HCT116 (cell line): ENCODE measurements around the gene CPED1. TPM values are rescaled to one million over a fixed set of nuclear protein-coding genes. Genes with fewer than 3 reads are reported as not detected.

ENCODE experiments used
- ATAC-seq: fragments of 200-7000 bp; cut with Tn5 transposase; 2 replicates; pipeline ENCODE4 v1.9.1; 2020; ENCODE audit warnings: mild to moderate bottlenecking, moderate library complexity
- BruUV-seq: library from RNA; stranded (reverse); fragments of 400-500 nt; replicated peaks from 2 replicates; lab custom pipeline; 2021; lab: Mats Ljungman, UMichigan
- CTCF ChIA-PET: fragments of 300-600 bp; sonication (Branson Sonifier 250); formaldehyde crosslinking; loops from one replicate; lab custom pipeline; 2021; ENCODE audit warnings: antibody characterized with exemption; lab: Charles Lee
- POLR2A ChIA-PET: fragments of 300-600, 350-600 bp; sonication (Branson Sonifier 250); formaldehyde crosslinking; loops from one replicate; lab custom pipeline; 2021; ENCODE audit warnings: antibody characterized with exemption; lab: Charles Lee
- RAD21 ChIA-PET, 2 experiments: fragments of 300-600 bp; sonication (Branson Sonifier 250); formaldehyde crosslinking; loops; one replicate each; lab custom pipeline; 2023; ENCODE audit warnings: low total read pairs in 2 of 2; ENCODE audit not compliant: uncharacterized antibody in 2 of 2, unreplicated experiment in 2 of 2, low non-redundant PET in 1 of 2; lab: Charles Lee
- DNase-seq: peaks from one replicate; pipeline ENCODE4 v3.0.0-alpha.2; 2010; ENCODE audit warnings: low read depth, low spot score
- H2AFZ ChIP-seq: fragments of 200-600 bp; shearing (Covaris generic), sonication (generic); 2 replicates; pipeline ENCODE4 v1.6.1; 2017; ENCODE audit warnings: low read depth, mixed run types, mixed read lengths, antibody characterized with exemption, low read length; ENCODE audit not compliant: poor library complexity, severe bottlenecking
- H3K27ac ChIP-seq: 2 replicates; pipeline ENCODE4 v1.5.1; 2012; ENCODE audit warnings: low read depth, low read length
- H3K27me3 ChIP-seq: fragments of 200-600 bp; sonication (generic); 2 replicates; pipeline ENCODE4 v1.6.1; 2016; ENCODE audit warnings: mixed run types, low read length, mixed read lengths; ENCODE audit not compliant: insufficient read depth
- H3K36me3 ChIP-seq, 2 experiments: fragments of 200-500 bp in 1 of 2; fragments of 200-600 bp in 1 of 2; sonication (Bioruptor generic) in 1 of 2; sonication (generic) in 1 of 2; 2 replicates each; pipeline versions ENCODE4 v1.5.1 to v1.6.1; 2014 to 2016; ENCODE audit warnings: low read length in 2 of 2, inconsistent platforms in 1 of 2, mixed read lengths in 1 of 2, mixed run types in 1 of 2; ENCODE audit not compliant: insufficient read depth in 2 of 2, control insufficient read depth in 1 of 2
- H3K4me1 ChIP-seq, 2 experiments: fragments of 200-600 bp in 1 of 2; sonication (generic) in 1 of 2; 2 replicates each; pipeline versions ENCODE4 v1.5.1 to v1.6.1; 2012 to 2017; ENCODE audit warnings: low read length in 2 of 2, inconsistent platforms in 1 of 2, mild to moderate bottlenecking in 1 of 2, mixed read lengths in 1 of 2, mixed run types in 1 of 2, moderate library complexity in 1 of 2; ENCODE audit not compliant: insufficient read depth in 2 of 2, control insufficient read depth in 1 of 2
- H3K4me2 ChIP-seq: fragments of 200-600 bp; sonication (generic); 2 replicates; pipeline ENCODE4 v1.6.1; 2017; ENCODE audit warnings: mixed run types, low read length, mixed read lengths
- H3K4me3 ChIP-seq, 2 experiments: fragments of 200-600 bp in 1 of 2; sonication (generic) in 1 of 2; replicated peaks in 1 of 2; 2 replicates each; pipeline ENCODE4 v1.5.1; 2011 to 2016; ENCODE audit warnings: low read length in 2 of 2, control low read depth in 1 of 2, low read depth in 1 of 2, mild to moderate bottlenecking in 1 of 2, mixed read lengths in 1 of 2, mixed run types in 1 of 2
- H3K79me2 ChIP-seq: fragments of 200-600 bp; sonication (generic); 2 replicates; pipeline ENCODE4 v1.6.1; 2017; ENCODE audit warnings: mild to moderate bottlenecking, mixed run types, low read length, moderate library complexity, mixed read lengths; ENCODE audit not compliant: insufficient read depth
- H3K9ac ChIP-seq: fragments of 200-600 bp; sonication (generic); 2 replicates; pipeline ENCODE4 v1.6.1; 2016; ENCODE audit warnings: low read length, mixed read lengths
- H3K9me2 ChIP-seq: fragments of 200-600 bp; sonication (generic), shearing (Covaris generic); 2 replicates; pipeline ENCODE4 v1.6.1; 2017; ENCODE audit warnings: mixed run types, mild to moderate bottlenecking, moderate library complexity; ENCODE audit not compliant: insufficient read depth
- H3K9me3 ChIP-seq, 2 experiments: fragments of 200-500 bp in 1 of 2; fragments of 200-600 bp in 1 of 2; sonication (Bioruptor generic) in 1 of 2; sonication (generic) in 1 of 2; 2 replicates each; pipeline ENCODE4 v1.6.1; 2014 to 2017; ENCODE audit warnings: low read length in 2 of 2, mixed read lengths in 2 of 2, inconsistent platforms in 1 of 2, low read depth in 1 of 2, mild to moderate bottlenecking in 1 of 2, mixed run types in 1 of 2, moderate library complexity in 1 of 2; ENCODE audit not compliant: control insufficient read depth in 1 of 2, insufficient read depth in 1 of 2
- H4K20me1 ChIP-seq: fragments of 200-600 bp; sonication (generic), shearing (Covaris generic); 2 replicates; pipeline ENCODE4 v1.6.1; 2017; ENCODE audit warnings: mixed run types, mild to moderate bottlenecking, moderate library complexity; ENCODE audit not compliant: insufficient read depth
- CEBPB ChIP-seq: IDR thresholded peaks from 2 replicates; pipeline ENCODE4 v1.6.1; 2012; ENCODE audit warnings: low read depth
- EZH2 ChIP-seq: fragments of 200-600 bp; sonication (generic); IDR thresholded peaks from 2 replicates; pipeline ENCODE4 v1.6.1; 2017; ENCODE audit warnings: antibody characterized with exemption, mixed run types
- POLR2A ChIP-seq: IDR thresholded peaks from 2 replicates; pipeline ENCODE4 v1.7.0; 2011; ENCODE audit warnings: borderline replicate concordance; ENCODE audit not compliant: insufficient read depth, insufficient read length; ENCODE audit errors: extremely low read depth
- RAD21 ChIP-seq: IDR thresholded peaks from 2 replicates; pipeline ENCODE4 v1.6.1; 2012; ENCODE audit warnings: low read depth, mild to moderate bottlenecking
- SIN3A ChIP-seq: IDR thresholded peaks from 2 replicates; pipeline ENCODE4 v1.6.1; 2012; ENCODE audit warnings: low read depth
- TCF7L2 ChIP-seq: IDR thresholded peaks from 2 replicates; pipeline ENCODE4 v1.7.0; 2011; ENCODE audit warnings: borderline replicate concordance, inconsistent platforms; ENCODE audit not compliant: insufficient read depth, insufficient read length; ENCODE audit errors: extremely low read depth
- intact Hi-C: fragments of 100-400 bp; cut with micrococcal nuclease; formaldehyde crosslinking; loops from 2 replicates; pipeline ENCODE4 v1.10.0; 2022
- total RNA-seq: library from RNA; stranded (reverse); gene quantifications from one replicate; pipeline ENCODE4 v1.2.1, GENCODE V29; 2021; ENCODE audit not compliant: unreplicated experiment
- TF ChIP-seq, protein P1 (sequence below): IDR thresholded peaks from 2 replicates; pipeline ENCODE4 v1.6.1; 2012
- TF ChIP-seq, protein P2 (sequence below): IDR thresholded peaks from 2 replicates; pipeline ENCODE4 v1.6.1; 2012; ENCODE audit warnings: low read depth

CPED1 gene
- total RNA-seq, 1 experiment from 2014 or later: 1.2 TPM

DNA sequence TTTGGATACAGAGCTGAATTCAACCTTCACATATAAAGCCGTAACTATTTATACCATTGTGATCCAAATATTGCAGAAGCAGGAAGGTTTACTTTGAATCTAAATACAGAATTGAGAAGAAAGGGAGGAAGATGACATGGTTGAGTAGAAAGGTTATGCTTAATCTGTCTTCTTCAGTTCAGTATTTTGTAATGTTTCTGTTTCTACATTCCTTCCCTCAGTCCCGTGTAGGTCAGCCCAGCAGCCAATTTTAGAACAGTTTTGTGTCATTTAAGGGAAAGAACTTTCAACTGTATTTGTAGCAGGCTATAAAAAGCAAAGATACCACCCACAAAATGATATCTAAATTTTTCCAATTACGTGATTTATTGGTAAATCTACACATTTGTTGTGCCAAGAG lies 97.4 kb downstream of the CPED1 start:
- peaks cover 9 to 33% of the 10 kb centered on the region in 2 experiments for H3K4me1 ChIP-seq

More for the DNA sequence above, 97.4 kb downstream of the CPED1 start:
- Histone ChIP-seq H3K27me3 (no peaks in the 10 kb centered on the region), H3K9ac (no peak overlapping the region), H3K36me3 (no peaks in the 10 kb centered on the region), H3K79me2 (no peaks in the 10 kb centered on the region), H3K4me3 (no peak overlapping the region), H3K9me3 (no peaks in the 10 kb centered on the region), H2AFZ (peak overlapping the region; percentile 55), H3K27ac (no peak overlapping the region), H4K20me1 (no peaks in the 10 kb centered on the region), H3K4me2 (no peak overlapping the region), H3K9me2 (no peaks in the 10 kb centered on the region)
- no TSS peak for BruUV-seq
- intact Hi-C loops: no loop called here
- ChIA-PET CTCF (no interaction called here), RAD21 (no interaction called here), POLR2A (no interaction called here)
- ATAC-seq: no peak
- DNase-seq: no peak
- TF ChIP-seq, protein P1, sequence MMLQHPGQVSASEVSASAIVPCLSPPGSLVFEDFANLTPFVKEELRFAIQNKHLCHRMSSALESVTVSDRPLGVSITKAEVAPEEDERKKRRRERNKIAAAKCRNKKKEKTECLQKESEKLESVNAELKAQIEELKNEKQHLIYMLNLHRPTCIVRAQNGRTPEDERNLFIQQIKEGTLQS: no peak
- TF ChIP-seq TCF7L2: no peak
- TF ChIP-seq SIN3A: no peak
- TF ChIP-seq POLR2A: no peak
- no peak for TF ChIP-seq EZH2
- TF ChIP-seq CEBPB: no peak
- TF ChIP-seq RAD21: no peak
- TF ChIP-seq, protein P2, sequence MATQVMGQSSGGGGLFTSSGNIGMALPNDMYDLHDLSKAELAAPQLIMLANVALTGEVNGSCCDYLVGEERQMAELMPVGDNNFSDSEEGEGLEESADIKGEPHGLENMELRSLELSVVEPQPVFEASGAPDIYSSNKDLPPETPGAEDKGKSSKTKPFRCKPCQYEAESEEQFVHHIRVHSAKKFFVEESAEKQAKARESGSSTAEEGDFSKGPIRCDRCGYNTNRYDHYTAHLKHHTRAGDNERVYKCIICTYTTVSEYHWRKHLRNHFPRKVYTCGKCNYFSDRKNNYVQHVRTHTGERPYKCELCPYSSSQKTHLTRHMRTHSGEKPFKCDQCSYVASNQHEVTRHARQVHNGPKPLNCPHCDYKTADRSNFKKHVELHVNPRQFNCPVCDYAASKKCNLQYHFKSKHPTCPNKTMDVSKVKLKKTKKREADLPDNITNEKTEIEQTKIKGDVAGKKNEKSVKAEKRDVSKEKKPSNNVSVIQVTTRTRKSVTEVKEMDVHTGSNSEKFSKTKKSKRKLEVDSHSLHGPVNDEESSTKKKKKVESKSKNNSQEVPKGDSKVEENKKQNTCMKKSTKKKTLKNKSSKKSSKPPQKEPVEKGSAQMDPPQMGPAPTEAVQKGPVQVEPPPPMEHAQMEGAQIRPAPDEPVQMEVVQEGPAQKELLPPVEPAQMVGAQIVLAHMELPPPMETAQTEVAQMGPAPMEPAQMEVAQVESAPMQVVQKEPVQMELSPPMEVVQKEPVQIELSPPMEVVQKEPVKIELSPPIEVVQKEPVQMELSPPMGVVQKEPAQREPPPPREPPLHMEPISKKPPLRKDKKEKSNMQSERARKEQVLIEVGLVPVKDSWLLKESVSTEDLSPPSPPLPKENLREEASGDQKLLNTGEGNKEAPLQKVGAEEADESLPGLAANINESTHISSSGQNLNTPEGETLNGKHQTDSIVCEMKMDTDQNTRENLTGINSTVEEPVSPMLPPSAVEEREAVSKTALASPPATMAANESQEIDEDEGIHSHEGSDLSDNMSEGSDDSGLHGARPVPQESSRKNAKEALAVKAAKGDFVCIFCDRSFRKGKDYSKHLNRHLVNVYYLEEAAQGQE: no peak
